DND-41 (cell line): ENCODE results near the gene HMCN1.

Experiments used
- CTCF ChIP-seq: IDR thresholded peaks from 2 replicates; pipeline ENCODE4 v1.5.1; 2012; ENCODE audit warnings: borderline replicate concordance, low read length, moderate library complexity, mild to moderate bottlenecking; ENCODE audit not compliant: poor library complexity, severe bottlenecking; ENCODE audit errors: extremely low read depth
- EZH2 ChIP-seq: IDR thresholded peaks from 3 replicates; pipeline ENCODE4 v1.6.1; 2012; ENCODE audit warnings: borderline replicate concordance, low read depth, mild to moderate bottlenecking, moderate library complexity, low read length, inconsistent platforms; ENCODE audit not compliant: severe bottlenecking

DNA sequence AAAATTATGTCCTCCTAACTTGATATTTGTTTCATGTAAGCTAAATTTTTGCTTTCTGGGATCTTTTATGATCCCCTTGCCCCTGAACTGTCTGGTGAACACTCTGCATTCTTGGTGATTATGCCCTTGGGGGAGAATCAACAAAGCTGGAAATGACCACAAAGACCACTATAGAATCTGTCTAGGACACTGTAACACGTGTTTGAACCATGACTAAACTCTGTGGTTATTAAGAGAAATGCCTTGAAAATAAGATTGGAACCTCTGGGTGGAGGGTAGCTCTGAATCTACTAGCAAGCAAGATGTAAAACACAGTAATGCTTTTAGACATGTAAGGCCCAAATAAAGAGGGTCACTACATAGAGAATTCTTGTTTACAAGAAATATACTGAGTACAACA, 237.5 kb downstream of the HMCN1 start:
- TF ChIP-seq CTCF (no peak), EZH2 (no peak)
